ENCODE measurements around the gene FAM107B. TPM values are rescaled to one million over a fixed set of nuclear protein-coding genes. Genes with fewer than 3 reads are reported as not detected.
"Not testable (repeated sequence)": the region's sequence is repeated elsewhere in the genome, so short reads cannot be mapped to it uniquely, and the experiment has no call there.

FAM107B gene
- total RNA-seq, 1 donor from 2014 or later: 3.4 TPM

GRCh38 chr10:14700546-14700945 is 74.2 kb downstream of the FAM107B start:
- DNase-seq (no peak), ATAC-seq (peak; percentile 47)
- intact Hi-C loops (cut with micrococcal nuclease): no loop called here

- intact Hi-C loops (cut with micrococcal nuclease): no loop called here
- ATAC-seq: no peak
- DNase-seq: no peak
Observed at GRCh38 chr10:14699482-14699881, 75.2 kb downstream of the FAM107B start.

- no peak for DNase-seq
- no peak for ATAC-seq
- intact Hi-C loops (cut with micrococcal nuclease): no loop called here
Observed at GRCh38 chr10:14698829-14699170, 75.9 kb downstream of the FAM107B start.

- intact Hi-C loops (cut with micrococcal nuclease): no loop called here
- ATAC-seq (no peak), DNase-seq (no peak)
Observed at GRCh38 chr10:14698111-14698828, 76.4 kb downstream of the FAM107B start.

GRCh38 chr10:14697281-14697680 is 77.4 kb downstream of the FAM107B start:
- ATAC-seq (peak; percentile 24), DNase-seq (no peak)
- intact Hi-C loops (cut with micrococcal nuclease): no loop called here

GRCh38 chr10:14696821-14697220 is 77.9 kb downstream of the FAM107B start:
- intact Hi-C loops (cut with micrococcal nuclease): no loop called here
- no peak for ATAC-seq
- DNase-seq: no peak

GRCh38 chr10:14695847-14696480 is 78.7 kb downstream of the FAM107B start:
- DNase-seq: no peak
- intact Hi-C loops (cut with micrococcal nuclease): no loop called here
- ATAC-seq: no peak

- ATAC-seq: no peak
Observed at GRCh38 chr10:14693891-14694290, 80.8 kb downstream of the FAM107B start.

GRCh38 chr10:14692344-14693076 is 82.2 kb downstream of the FAM107B start:
- intact Hi-C loops (cut with micrococcal nuclease): no loop called here
- ATAC-seq (no peak), DNase-seq (no peak)

More at GRCh38 chr10:14693891-14694290, 80.8 kb downstream of the FAM107B start:
- DNase-seq: no peak
- intact Hi-C loops (cut with micrococcal nuclease): no loop called here

GRCh38 chr10:14691359-14691758 is 83.3 kb downstream of the FAM107B start:
- ATAC-seq (no peak), DNase-seq (no peak)
- intact Hi-C loops (cut with micrococcal nuclease): no loop called here

- DNase-seq: no peak
- intact Hi-C loops (cut with micrococcal nuclease): no loop called here
- no peak for ATAC-seq
Observed at GRCh38 chr10:14688606-14689005, 86.1 kb downstream of the FAM107B start.

- ATAC-seq; DNase-seq; intact Hi-C loops (cut with micrococcal nuclease): not testable (repeated sequence)
Observed at GRCh38 chr10:14688189-14688588, 86.5 kb downstream of the FAM107B start.

- no peak for ATAC-seq
- intact Hi-C loops (cut with micrococcal nuclease): no loop called here
Observed at GRCh38 chr10:14687340-14687739, 87.4 kb downstream of the FAM107B start.

GRCh38 chr10:14686356-14686755 is 88.3 kb downstream of the FAM107B start:
- no peak for DNase-seq
- ATAC-seq: no peak
- intact Hi-C loops (cut with micrococcal nuclease): no loop called here

More at GRCh38 chr10:14687340-14687739, 87.4 kb downstream of the FAM107B start:
- DNase-seq: no peak

GRCh38 chr10:14684354-14684753 is 90.3 kb downstream of the FAM107B start:
- intact Hi-C loops (cut with micrococcal nuclease): no loop called here
- ATAC-seq: peak; percentile 53

GRCh38 chr10:14683256-14683655 is 91.4 kb downstream of the FAM107B start:
- no peak for DNase-seq
- no peak for ATAC-seq
- intact Hi-C loops (cut with micrococcal nuclease): no loop called here

More at GRCh38 chr10:14684354-14684753, 90.3 kb downstream of the FAM107B start:
- DNase-seq: no peak

- DNase-seq: no peak
- intact Hi-C loops (cut with micrococcal nuclease): no loop called here
Observed at GRCh38 chr10:14681802-14682201, 92.9 kb downstream of the FAM107B start.

GRCh38 chr10:14681305-14681704 is 93.4 kb downstream of the FAM107B start:
- ATAC-seq (no peak), DNase-seq (no peak)
- intact Hi-C loops (cut with micrococcal nuclease): no loop called here

More at GRCh38 chr10:14681802-14682201, 92.9 kb downstream of the FAM107B start:
- ATAC-seq: no peak

GRCh38 chr10:14678637-14679036 is 96.1 kb downstream of the FAM107B start:
- DNase-seq: no peak
- intact Hi-C loops (cut with micrococcal nuclease): no loop called here
- no peak for ATAC-seq

GRCh38 chr10:14676732-14677131 is 98.0 kb downstream of the FAM107B start:
- intact Hi-C loops (cut with micrococcal nuclease): no loop called here
- no peak for ATAC-seq
- DNase-seq: no peak

Data from left ventricle myocardium superior (tissue), 1 donor.